HL-60 (cell line): ENCODE results near the gene DUSP12.

Source experiments
- DNase-seq, 2 experiments: peaks; one replicate each; pipeline ENCODE4 v3.0.0-alpha.2; 2010 to 2020; ENCODE audit warnings: low read depth in 1 of 2, low spot score in 1 of 2
- H3K27ac ChIP-seq: fragments of 250-450 bp; sonication (Bioruptor Pico); replicated peaks from 2 replicates; pipeline ENCODE4 v1.5.1; 2020; ENCODE audit warnings: mild to moderate bottlenecking, moderate library complexity
- H3K27me3 ChIP-seq: fragments of 250-450 bp; sonication (Bioruptor Pico); 2 replicates; pipeline ENCODE4 v1.5.1; 2021; ENCODE audit warnings: mild to moderate bottlenecking, moderate library complexity; ENCODE audit not compliant: insufficient read depth, poor library complexity, severe bottlenecking
- H3K4me3 ChIP-seq: replicated peaks from 2 replicates; pipeline ENCODE4 v1.5.1; 2011; ENCODE audit warnings: mild to moderate bottlenecking, control low read depth, low read length; ENCODE audit not compliant: insufficient read depth
- GABPA ChIP-seq: IDR thresholded peaks from 2 replicates; pipeline ENCODE4 v1.6.1; 2012; ENCODE audit warnings: low read depth
- POLR2AphosphoS5 ChIP-seq: IDR thresholded peaks from 2 replicates; pipeline ENCODE4 v1.6.1; 2012; ENCODE audit warnings: low read depth
- SPI1 ChIP-seq: IDR thresholded peaks from 2 replicates; pipeline ENCODE4 v1.6.1; 2012; ENCODE audit warnings: low read depth, mild to moderate bottlenecking, borderline replicate concordance
- TF ChIP-seq, protein P1 (sequence below): IDR thresholded peaks from 2 replicates; pipeline ENCODE4 v1.6.1; 2012; ENCODE audit warnings: low read depth; ENCODE audit not compliant: insufficient replicate concordance
- TF ChIP-seq, protein P2 (sequence below): IDR thresholded peaks from one replicate; pipeline ENCODE4 v1.5.1; 2011; ENCODE audit warnings: low read length, control low read depth, inconsistent platforms; ENCODE audit not compliant: insufficient read depth

Gene DUSP12

GRCh38 chr1:161710560-161710959 is 39.0 kb upstream of the DUSP12 start:
- no peak for DNase-seq
- Histone ChIP-seq H3K27me3 (no peaks in the 10 kb centered on the region), H3K4me3 (no peak overlapping the region), H3K27ac (no peak overlapping the region)
- TF ChIP-seq, protein P1, sequence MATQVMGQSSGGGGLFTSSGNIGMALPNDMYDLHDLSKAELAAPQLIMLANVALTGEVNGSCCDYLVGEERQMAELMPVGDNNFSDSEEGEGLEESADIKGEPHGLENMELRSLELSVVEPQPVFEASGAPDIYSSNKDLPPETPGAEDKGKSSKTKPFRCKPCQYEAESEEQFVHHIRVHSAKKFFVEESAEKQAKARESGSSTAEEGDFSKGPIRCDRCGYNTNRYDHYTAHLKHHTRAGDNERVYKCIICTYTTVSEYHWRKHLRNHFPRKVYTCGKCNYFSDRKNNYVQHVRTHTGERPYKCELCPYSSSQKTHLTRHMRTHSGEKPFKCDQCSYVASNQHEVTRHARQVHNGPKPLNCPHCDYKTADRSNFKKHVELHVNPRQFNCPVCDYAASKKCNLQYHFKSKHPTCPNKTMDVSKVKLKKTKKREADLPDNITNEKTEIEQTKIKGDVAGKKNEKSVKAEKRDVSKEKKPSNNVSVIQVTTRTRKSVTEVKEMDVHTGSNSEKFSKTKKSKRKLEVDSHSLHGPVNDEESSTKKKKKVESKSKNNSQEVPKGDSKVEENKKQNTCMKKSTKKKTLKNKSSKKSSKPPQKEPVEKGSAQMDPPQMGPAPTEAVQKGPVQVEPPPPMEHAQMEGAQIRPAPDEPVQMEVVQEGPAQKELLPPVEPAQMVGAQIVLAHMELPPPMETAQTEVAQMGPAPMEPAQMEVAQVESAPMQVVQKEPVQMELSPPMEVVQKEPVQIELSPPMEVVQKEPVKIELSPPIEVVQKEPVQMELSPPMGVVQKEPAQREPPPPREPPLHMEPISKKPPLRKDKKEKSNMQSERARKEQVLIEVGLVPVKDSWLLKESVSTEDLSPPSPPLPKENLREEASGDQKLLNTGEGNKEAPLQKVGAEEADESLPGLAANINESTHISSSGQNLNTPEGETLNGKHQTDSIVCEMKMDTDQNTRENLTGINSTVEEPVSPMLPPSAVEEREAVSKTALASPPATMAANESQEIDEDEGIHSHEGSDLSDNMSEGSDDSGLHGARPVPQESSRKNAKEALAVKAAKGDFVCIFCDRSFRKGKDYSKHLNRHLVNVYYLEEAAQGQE: no peak
- no peak for TF ChIP-seq SPI1
- TF ChIP-seq, protein P2, sequence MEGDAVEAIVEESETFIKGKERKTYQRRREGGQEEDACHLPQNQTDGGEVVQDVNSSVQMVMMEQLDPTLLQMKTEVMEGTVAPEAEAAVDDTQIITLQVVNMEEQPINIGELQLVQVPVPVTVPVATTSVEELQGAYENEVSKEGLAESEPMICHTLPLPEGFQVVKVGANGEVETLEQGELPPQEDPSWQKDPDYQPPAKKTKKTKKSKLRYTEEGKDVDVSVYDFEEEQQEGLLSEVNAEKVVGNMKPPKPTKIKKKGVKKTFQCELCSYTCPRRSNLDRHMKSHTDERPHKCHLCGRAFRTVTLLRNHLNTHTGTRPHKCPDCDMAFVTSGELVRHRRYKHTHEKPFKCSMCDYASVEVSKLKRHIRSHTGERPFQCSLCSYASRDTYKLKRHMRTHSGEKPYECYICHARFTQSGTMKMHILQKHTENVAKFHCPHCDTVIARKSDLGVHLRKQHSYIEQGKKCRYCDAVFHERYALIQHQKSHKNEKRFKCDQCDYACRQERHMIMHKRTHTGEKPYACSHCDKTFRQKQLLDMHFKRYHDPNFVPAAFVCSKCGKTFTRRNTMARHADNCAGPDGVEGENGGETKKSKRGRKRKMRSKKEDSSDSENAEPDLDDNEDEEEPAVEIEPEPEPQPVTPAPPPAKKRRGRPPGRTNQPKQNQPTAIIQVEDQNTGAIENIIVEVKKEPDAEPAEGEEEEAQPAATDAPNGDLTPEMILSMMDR: no peak
- TF ChIP-seq GABPA: no peak
- TF ChIP-seq POLR2AphosphoS5: no peak

GRCh38 chr1:161718559-161719324 is 30.8 kb upstream of the DUSP12 start:
- no peak for DNase-seq
- TF ChIP-seq, protein P2: no peak
- TF ChIP-seq, protein P1: no peak
- peak; percentile 76; the same call in 1 of the 2 replicates for TF ChIP-seq SPI1
- no peak overlapping the region for H3K27ac ChIP-seq

GRCh38 chr1:161719325-161719611 is 30.3 kb upstream of the DUSP12 start:
- Histone ChIP-seq H3K27me3 (no peaks in the 10 kb centered on the region), H3K4me3 (no peak overlapping the region), H3K27ac (no peak overlapping the region)
- DNase-seq: no peak
- no peak for TF ChIP-seq GABPA

More at GRCh38 chr1:161718559-161719324, 30.8 kb upstream of the DUSP12 start:
- H3K27me3 ChIP-seq: no peaks in the 10 kb centered on the region
- no peak overlapping the region for H3K4me3 ChIP-seq

DNA sequence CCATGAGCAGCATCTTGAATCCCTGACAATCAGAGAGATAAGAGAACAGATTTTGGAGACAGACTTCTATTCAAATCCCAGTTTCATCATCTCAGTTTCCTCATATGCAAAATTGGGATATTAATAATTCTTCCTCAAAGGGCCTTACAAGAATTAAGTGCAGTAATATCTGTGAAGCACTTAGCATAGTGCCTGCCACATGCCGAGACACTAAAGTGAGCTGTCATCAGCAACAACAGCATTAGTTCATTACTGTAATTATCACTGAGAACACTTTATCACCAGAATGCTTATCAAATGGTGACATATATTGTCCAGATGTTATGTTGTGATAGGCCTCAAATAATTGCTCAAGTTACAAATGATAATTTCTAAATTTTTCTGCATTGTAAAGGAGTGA is 29.2 kb upstream of the DUSP12 start:
- Histone ChIP-seq H3K27ac (no peak overlapping the region), H3K4me3 (no peak overlapping the region), H3K27me3 (no peaks in the 10 kb centered on the region)
- DNase-seq: no peak
- no peak for TF ChIP-seq SPI1
- TF ChIP-seq, protein P1: no peak
- TF ChIP-seq GABPA: no peak
- TF ChIP-seq, protein P2: no peak
- TF ChIP-seq POLR2AphosphoS5: no peak
